Iris pigment epithelial cell (primary cell): ENCODE results near the gene GFM2.
"Not testable (repeated sequence)": the region's sequence is repeated elsewhere in the genome, so short reads cannot be mapped to it uniquely, and the experiment has no call there.

Experiments
- DNase-seq: peaks from one replicate; pipeline ENCODE4 v3.0.0-alpha.2; 2011; ENCODE audit warnings: low read depth

The GFM2 gene

GRCh38 chr5:74717596-74717995 is 49.3 kb downstream of the GFM2 start:
- no peak for DNase-seq

DNA sequence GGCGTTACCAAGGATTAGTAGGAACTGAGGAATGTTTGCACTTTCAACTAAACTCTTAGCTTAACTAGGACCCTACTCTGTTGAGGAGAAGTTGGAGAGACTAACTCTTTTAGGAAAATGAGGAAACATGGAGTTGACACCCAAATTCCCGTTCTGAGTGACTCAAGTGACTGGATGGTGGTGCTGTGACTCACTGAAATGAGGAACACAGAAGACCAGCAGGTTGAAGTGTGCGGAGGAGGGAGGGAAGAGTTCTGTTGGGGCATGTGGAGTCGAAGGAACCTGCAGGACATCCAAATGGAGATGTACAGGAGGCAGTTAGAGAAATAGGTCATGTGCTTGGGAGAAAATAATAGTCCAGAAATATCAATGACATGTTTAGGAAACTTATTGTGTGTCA is 73.7 kb downstream of the GFM2 start:
- DNase-seq = no peak

DNA sequence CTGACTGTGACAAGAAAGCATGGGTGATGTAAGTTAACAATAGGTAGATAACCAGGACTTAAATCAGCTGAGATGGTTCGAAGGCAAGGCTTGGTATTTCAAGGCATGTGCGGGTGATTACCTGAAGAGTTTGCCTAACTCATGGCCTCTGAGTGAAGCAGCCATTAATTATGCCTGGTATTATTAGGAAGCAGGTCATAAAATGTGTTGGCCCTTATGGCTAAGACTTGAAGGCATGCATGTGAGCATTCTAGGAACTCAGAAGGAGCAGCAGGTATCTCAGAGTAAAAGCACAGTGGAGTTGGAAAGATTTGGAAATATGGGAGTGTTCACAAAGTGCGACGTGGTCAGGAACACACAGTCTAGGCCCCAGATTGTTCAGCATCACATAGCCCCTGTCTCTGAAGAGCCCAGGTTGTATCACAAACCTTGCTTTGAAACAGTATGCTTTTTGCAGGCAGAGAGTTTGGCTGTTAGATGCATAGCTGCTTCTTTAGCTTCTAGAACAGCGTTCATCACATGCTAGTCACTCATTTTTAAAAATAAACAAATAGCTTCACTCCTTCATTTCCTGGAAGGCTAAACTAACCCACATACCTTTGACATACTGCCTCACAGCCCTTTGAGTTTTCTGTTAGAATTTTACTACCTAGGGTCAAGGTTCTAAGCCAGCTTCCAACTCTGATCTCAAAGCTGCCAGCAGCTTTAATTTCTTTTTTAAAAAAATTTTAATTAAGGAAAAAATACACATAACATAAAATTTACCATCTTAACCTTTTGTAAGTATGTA is 79.8 kb downstream of the GFM2 start:
- DNase-seq = peak; percentile 70

GRCh38 chr5:74685979-74686631 is 80.8 kb downstream of the GFM2 start:
- DNase-seq = peak; percentile 74

DNA sequence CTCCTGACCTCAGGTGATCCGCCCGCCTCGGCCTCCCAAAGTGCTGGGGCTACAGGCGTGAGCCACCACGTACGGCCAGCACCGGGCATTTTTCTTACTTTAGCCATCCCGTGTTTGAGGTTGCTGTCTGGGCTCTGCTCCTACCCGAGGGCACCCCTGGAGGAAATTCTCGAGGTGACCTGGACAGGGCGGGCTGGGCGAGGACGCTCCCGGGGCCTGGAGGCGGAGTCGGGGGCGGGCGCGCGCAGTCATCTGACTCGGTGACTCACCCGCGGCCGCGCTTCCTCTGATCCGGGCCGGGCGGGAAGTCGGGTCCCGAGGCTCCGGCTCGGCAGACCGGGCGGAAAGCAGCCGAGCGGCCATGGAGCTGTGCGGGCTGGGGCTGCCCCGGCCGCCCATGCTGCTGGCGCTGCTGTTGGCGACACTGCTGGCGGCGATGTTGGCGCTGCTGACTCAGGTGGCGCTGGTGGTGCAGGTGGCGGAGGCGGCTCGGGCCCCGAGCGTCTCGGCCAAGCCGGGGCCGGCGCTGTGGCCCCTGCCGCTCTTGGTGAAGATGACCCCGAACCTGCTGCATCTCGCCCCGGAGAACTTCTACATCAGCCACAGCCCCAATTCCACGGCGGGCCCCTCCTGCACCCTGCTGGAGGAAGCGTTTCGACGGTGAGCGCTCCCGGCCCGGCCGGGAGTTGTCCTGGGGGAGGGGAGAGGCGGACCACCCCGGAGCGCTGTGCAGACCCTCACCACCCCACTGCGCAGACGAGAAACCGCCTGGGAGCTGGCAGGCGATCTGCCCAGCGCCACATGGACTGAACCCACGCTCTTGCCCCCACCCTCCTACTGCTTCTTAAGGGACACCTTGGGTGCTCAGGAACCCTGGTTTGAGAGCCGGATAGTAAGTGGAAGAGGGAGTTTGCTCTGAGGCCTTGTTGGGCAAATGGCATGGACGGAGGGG is 81.7 kb downstream of the GFM2 start, which contains the start of gene HEXB:
TSS of gene HEXB (plus strand) at position 334 of the 952 bp plus-strand sequence. CDS start at position 362, 28 bp downstream.
- DNase-seq = peak; percentile 87

DNA sequence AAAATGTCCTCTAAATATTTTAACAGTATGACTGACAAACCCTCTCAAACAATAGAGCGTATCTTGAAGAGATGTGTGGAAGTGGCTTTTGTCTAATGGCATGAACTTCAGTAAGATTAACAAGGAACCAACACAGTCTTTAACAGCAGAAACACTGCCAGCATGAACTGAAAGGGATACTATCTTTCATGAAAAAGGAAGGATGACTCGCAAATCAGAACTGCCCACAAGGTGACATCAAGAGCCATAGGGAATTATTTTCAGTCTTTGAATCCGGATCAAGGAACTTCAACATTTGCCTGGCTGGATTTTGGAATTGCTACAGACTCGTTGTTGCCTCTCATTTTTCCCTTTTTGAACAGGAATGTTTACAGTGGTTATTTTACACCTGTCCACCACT is 87.0 kb downstream of the GFM2 start:
- peak; percentile 31 for DNase-seq

DNA sequence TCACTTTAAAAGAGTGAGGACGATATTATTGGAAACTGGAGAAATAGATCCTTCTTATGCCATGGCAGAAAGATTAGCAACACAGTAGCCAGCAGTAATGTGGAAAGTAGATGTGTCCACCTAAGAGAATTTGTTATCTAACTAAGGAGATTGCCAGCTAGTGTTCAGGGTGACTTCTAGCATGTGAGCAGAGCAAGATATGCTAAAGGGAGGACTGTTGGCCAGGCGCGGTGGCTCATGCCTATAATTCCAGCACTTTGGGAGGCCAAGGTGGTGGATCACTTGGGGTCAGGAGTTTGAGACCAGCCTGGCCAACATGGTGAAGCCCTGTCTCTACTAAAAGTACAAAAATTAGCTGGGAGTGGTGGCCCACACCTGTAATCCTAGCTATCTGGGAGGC is 87.6 kb downstream of the GFM2 start:
- not testable (repeated sequence) for DNase-seq

DNA sequence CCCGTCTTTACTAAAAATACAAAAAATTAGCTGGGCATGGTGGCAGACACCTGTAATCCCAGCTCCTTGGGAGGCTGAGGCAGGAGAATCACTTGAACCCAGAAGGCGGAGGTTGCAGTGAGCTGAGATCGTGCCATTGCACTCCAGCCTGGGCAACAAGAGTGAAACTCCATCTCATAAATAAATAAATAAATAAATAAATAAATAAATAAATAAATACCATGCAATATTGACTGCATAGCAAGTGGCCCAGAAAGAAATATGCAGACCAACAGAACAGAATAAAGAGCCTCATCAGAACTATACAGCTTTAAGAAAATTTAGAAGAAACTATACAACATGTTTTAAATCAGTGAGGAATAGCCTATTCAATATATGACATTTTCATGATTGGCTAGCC is 88.8 kb downstream of the GFM2 start:
- DNase-seq = not testable (repeated sequence)

- DNase-seq = not testable (repeated sequence)
Observed at GRCh38 chr5:74676466-74676865, 90.5 kb downstream of the GFM2 start.

DNA sequence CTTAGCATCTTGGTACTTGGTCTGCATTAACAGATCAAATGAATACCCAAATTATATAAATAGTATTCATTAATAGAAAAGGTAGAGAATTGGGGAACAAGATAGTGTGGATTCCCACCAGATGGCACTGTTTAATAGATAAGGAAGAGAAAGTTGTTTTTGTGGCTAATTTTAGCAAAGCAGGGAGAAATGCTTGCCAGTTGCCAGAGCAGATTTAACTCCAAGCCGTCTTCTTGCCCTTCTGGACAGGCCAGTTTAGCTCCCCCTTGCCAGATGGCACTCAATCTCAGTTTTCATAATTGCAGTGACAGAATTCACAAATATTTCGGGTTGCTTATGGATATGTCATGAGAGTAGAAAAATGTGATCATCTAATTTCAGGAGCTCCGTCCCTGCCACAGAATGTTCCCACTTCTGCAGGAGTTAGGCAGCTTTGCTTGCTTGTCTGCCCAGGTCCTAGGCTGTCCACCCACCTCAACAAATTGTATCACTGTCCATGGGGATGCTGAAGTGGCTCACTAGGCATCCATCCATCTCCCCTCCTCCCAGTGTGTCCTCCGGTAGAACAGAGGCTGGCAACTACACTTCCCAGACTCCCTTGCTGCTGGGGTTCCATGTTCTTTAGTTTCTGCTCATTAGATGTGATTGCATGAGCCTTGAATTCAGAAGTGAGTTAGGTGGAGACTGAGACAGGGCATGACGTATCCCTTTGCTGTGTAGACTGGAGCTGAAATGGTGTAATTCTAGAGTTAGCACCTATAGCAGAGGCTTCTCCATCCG is 93.7 kb downstream of the GFM2 start:
- DNase-seq = peak; percentile 68

DNA sequence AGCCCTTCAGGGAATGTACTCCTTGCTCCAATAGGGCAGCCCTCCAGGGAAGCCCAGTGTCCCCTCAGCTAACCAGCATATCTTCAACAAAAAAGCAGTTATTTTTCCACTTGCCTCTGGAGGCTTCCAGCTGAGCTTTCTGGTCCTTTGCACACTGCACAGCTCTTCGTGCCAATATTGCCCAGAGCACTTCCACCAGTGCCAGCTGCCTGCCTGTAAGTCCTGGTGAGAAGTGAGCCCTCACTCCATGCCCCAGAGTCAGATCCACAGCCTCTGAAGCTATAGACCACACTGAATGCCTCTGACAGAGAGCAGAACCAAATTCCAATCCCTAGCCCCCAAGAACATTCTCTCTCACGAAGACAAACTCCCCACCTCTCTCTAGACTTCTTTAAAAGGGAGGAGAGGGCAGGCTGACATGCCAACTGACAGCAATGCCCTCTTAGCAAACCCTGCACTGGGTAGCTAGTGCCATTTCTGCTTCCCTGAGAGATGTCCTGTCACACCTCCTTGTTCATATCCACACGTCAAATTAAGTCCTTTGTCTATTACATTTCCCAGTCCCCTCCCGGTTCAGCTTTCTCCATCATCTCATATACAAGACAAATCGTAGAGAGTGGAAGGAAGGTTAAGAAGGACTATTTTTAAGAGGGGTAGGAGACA is 94.6 kb downstream of the GFM2 start:
- no peak for DNase-seq
